GM12874 (cell line): ENCODE measurements around the gene CCDC185.

Source experiments
- CTCF ChIP-seq: IDR thresholded peaks from 2 replicates; pipeline ENCODE4 v1.5.1; 2011; ENCODE audit warnings: low read depth, mild to moderate bottlenecking, control low read depth, low read length, moderate library complexity; ENCODE audit not compliant: insufficient read depth

Gene CCDC185

GRCh38 chr1:223430236-223430635 is 37.0 kb downstream of the CCDC185 start:
- TF ChIP-seq CTCF, result no peak

- no peak for TF ChIP-seq CTCF
These were observed 43.9 kb downstream of the CCDC185 start for GRCh38 chr1:223437151-223437550.

GRCh38 chr1:223443397-223443796 is 50.2 kb downstream of the CCDC185 start:
- no peak for TF ChIP-seq CTCF

- TF ChIP-seq CTCF, result no peak
These were observed 51.2 kb downstream of the CCDC185 start for GRCh38 chr1:223444411-223444810.
